HG03175 (cell line): ENCODE results near the gene AZIN2.
"Not testable (repeated sequence)": the region's sequence is repeated elsewhere in the genome, so short reads cannot be mapped to it uniquely, and the experiment has no call there.

Source experiments
- ATAC-seq: cut with Tn5 transposase; IDR thresholded peaks from one replicate; pipeline ENCODE4 v1.9.1; 2021; ENCODE audit warnings: mild to moderate bottlenecking, moderate library complexity; ENCODE audit not compliant: unreplicated experiment

The AZIN2 gene

DNA sequence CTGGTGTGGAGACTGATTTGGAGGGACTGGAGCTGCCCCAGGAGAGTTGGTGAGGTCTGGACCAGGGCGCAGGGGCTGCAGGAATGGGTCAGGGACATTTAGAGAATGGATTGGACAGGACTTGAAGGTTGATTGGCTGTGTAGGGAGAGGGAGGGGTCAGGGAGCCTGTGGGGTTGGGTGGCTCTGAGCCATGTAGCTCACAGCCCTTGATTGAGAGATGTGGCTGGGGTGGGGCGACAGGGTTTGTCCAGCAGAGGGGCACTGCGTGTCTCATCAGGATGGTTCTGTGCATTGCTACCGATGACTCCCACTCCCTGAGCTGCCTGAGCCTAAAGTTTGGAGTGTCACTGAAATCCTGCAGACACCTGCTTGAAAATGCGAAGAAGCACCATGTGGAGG lies 12.1 kb downstream of the AZIN2 start:
- no peak for ATAC-seq

DNA sequence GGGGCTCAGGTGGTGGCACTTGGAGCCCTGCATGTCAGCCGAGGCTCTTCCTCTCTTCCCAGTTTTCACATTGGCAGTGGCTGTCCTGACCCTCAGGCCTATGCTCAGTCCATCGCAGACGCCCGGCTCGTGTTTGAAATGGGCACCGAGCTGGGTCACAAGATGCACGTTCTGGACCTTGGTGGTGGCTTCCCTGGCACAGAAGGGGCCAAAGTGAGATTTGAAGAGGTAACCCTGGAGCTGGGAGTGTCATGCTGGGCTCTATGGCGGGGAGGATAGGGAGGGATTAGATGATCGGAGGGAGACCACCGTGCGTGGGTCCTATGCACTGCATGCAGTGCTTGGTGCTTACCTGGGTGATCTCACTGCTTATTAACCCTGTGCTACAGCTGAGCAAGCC lies 13.5 kb downstream of the AZIN2 start:
- ATAC-seq, result no peak

GRCh38 chr1:33094971-33095604 lies 14.1 kb downstream of the AZIN2 start:
- no peak for ATAC-seq

- no peak for ATAC-seq
Observed at GRCh38 chr1:33096363-33097005, 15.5 kb downstream of the AZIN2 start.

DNA sequence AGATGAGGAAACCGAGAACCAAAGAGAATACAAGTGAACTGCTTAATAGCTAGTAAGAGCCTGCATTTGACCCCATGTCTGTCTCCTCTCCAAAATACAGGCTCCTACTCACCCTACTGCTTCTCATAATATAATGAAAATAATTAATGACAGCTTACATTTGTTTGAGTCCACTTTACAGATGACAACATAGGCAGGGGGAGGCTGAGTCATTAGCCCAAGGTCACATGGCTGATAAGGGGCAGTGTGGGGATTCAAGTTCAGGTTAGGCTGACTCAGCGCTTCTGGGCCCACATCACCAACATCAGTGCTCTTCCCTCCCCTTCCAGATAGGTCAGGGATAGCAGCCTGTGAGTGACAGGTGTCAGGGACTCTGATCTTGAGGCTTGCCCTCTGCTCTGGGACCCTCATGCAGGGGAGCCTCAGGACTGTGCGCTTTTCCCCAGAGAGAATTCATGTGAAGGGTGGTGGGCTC lies 16.2 kb downstream of the AZIN2 start:
- ATAC-seq, result no peak

- ATAC-seq, result no peak
Observed at GRCh38 chr1:33097762-33098161, 16.8 kb downstream of the AZIN2 start.

DNA sequence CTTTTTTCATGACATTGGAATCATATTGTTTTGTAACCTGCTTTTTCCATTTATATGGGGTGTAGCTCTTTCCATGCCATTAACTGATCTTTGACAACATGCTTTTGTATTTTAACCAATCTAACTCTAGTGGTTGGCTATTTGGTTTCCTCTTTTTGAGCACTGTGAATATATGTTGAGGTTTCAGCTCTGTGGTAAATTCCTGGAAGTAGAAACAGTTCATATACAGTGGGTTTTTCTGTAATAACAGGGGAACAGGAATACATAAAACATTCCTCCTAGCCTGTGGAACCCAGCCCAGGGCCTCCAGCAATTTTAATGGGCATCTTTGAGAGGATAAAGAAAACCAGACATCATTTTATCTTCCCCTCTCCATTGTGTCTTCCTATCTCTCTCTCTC lies 17.4 kb downstream of the AZIN2 start:
- no peak for ATAC-seq

DNA sequence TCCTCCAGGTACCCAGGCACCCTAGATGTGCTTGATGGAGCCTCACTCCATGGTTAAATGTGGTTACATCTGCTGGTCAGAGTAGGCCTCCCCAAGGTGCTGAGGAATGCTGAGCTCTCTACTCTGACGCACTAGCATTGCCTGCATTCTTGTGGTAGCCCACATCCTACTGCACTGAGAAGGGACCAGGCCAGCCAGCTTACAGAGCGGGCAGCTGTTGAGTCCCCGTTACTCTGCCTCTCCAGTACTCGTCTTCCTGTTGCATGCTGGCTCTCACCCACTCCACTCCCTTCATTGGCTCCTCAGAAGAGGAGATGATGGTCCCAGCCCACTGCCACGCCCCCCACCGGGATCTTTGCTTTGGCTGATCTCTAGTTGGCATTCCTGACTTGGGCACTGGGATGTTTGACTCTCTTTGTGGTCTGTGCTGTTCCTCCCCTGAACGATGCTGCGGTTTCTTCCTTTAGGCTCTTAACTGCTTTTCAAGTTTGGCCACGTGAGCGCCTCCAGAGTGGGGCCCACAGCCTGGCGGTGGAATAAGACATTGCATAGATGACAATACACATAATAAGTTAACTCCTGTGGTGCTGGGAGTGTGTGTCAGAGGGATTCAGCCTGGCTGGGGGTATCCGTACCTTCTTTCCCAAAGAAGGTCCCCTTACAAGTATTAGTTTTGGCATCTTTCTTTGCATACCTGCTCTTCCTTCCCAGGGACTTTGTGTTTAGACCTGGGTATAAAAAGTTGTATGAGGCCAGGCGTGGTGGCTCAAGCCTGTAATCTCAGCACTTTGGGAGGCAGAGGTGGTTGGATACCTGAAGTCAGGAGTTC lies 18.6 kb downstream of the AZIN2 start:
- ATAC-seq, result peak; percentile 79

GRCh38 chr1:33100119-33100415 lies 19.1 kb downstream of the AZIN2 start:
- not testable (repeated sequence) for ATAC-seq

- ATAC-seq, result no peak
Observed at GRCh38 chr1:33110477-33110876, 29.5 kb downstream of the AZIN2 start.

- ATAC-seq, result no peak
Observed at GRCh38 chr1:33111965-33112364, 31.0 kb downstream of the AZIN2 start.

GRCh38 chr1:33117440-33118085 lies 36.6 kb downstream of the AZIN2 start:
- no peak for ATAC-seq

DNA sequence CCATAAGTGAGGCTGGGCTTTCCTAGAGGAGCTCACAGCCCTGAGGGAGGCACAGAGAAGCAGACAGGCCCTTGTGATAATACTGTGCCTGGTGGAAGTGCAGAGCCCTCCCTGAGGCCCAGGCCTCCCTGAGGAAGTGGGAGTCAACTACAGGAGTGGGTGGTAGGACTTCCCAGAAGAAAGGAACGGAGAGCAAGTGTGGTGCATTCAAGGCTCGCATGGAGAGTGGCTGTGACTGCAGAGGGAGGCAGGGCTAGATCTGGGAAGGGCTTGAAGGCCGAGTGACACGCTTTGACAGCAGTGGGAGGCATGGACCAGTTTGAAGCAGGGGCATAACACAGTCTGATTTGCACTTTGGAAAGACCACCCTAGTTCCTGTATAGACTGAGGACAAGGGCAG lies 37.3 kb downstream of the AZIN2 start:
- ATAC-seq, result no peak

DNA sequence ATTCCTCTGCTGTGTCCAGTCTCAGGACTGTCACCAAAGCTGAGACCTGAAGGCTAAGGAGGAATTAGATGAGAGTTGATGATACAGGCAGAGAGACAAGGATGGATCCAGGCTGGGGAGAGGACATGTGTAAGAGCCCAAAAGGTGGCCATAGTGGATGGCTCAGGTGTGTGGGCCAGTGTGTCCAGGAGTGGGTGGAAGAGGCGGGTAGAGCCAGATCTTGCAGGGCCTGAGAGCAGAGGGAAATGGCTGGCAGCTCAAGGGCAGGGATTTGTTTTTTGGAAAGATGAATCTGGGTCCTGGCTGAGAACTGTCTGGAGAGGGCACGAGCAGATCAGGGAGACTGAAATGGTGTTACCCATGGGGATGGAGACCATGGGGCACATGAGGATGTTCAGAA lies 38.1 kb downstream of the AZIN2 start:
- no peak for ATAC-seq

DNA sequence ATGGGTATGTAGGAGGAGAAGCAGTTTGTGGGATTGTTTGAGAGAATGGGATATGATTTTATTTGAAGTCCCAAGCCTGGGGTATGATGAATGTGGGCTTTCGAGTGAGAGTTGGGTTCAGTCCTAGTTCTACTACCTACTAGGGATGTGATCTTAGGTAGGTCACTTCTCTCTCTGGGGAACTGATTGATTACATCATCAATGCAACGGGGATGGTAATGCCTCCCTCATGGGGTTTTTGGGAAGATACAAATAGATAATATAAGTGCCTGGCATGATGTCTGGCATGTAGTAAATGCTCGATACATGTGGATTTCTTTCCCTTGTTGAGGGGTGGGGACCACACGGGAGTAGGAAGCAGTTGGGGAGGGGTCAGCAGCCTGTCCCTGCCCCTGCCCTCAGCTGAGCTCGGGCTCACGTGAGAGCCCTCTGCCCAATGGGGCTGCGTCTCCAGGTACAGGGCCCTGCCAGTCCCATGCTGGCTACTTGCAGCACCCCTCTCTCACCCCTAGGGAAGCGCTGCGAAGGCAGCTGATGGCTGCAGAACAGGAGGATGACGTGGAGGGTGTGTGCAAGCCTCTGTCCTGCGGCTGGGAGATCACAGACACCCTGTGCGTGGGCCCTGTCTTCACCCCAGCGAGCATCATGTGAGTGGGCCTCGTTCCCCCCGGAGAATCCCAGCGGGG lies 38.7 kb downstream of the AZIN2 start:
- ATAC-seq, result no peak

DNA sequence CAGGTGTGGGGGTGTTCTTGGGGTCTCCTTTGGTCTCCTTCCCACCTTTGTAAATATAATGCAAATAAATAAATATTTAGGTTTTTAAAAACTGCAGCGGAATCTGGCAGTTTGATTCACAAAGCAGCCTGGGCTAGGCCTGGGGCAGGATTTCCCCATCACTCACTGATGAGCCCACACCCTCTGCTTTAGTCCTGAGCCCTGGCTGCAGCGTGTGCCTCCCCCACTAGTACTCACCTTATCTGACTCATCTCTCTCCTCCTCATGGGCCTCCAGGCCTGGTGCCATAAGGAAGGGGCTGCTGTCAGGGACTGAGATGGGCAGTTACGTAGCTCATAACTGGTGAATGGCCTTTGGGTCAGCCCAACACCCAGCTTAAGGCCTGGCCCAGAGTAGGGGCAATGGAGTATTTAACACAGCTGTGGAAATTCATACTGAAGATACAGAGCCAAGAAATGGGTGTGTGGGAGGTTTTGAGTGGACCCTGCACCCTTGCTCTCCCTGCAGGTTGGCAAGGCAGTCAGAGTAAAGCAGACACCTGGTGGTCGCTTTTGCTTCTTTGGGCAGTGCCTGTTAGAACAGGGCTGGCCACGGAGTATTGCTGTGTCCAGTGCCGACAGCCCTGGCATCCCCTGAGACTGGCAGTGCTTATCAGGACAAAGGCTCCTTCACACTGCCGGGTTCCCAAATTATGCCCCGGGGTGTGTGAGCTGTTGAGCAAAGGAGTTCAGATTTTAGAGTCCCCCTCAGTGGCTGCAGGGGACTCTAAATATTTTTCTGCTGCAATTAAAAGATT lies 39.7 kb downstream of the AZIN2 start:
- ATAC-seq, result peak; percentile 48

DNA sequence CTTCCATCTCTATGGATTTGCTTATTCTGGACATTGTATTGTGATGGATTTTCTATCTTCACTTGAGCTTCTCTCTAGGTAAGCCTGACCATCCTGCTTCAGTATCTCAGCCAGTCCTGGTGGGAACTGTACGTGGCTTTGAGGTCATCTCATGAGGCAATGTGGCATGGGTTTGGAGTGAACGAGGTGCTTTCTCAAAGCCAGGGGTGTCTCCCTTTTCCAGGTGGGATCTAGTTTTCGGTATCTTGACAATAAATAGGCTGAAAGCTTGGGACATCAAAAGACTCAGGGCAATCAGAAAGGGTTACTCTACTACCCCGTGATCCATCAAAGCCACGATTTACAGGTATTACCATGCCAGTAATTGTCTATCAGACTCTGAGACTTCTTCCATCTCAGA lies 40.8 kb downstream of the AZIN2 start:
- ATAC-seq, result no peak

GRCh38 chr1:33122483-33123178 lies 41.7 kb downstream of the AZIN2 start:
- ATAC-seq, result no peak

DNA sequence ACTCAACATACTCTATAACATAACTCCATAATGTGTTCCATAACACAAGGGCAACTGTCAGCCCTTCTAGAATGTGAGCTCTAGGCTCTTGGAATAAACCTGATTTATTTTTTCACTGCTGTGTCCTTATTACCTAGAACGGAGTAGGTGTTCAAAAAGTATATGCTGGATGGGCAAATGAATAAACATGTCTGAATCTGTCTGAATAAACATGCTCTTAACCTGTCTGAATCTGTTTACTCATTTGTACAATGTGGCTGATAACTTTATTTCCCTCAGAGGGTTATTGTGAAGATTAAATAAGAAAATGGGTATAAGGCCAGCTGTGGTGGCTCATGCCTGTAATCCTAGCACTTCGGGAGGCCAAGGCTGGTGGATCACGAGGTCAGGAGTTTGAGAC lies 42.3 kb downstream of the AZIN2 start:
- no peak for ATAC-seq

DNA sequence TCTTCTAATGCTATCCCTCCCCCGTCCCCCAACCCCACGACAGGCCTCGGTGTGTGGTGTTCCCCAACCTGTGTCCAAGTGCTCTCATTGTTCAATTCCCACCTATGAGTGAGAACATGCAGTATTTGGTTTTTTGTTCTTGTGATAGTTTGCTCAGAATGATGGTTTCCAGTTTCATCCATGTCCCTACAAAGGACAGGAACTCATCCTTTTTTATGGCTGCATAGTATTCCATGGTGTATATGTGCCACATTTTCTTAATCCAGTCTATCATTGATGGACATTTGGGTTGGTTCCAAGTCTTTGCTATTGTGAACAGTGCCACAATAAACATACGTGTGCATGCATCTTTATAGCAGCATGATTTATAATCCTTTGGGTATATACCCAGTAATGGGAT lies 43.7 kb downstream of the AZIN2 start:
- not testable (repeated sequence) for ATAC-seq
